ENCODE measurements around the gene MSH2.
"Not testable (repeated sequence)": the region's sequence is repeated elsewhere in the genome, so short reads cannot be mapped to it uniquely, and the experiment has no call there.

MSH2 gene

DNA sequence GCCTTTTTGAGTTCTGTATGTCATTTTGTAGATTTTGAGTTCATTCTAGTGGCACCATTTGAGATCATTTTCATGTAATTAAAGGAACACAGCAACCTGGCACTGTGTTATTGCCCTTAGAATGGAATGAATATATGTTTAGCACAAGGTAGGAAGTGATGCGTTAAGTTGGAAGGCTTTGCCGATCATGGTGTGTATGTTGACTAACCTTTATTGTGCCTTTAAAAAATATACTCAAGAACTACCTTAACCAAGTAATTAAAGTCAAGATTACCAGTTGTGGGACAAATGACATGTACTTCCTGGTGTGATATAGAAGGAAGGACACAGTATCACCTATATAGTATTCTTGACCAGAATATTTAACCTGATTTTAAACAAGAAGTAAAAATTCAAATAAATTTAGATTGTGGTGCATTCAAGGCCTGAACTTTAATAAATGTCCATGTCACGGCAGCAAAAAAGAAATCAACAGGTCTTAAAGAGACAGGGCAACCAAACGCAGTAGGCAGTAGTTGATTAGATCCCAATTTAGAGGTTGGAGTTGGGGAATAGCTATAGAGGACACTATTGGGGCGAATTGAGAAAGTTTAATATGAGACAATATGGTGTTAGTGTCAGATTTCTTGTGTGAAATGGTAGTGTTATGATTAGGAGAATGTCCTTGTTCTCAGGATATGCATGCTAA lies 68.6 kb downstream of the MSH2 start:
- in situ Hi-C loops (cut with MboI; ENCODE audit: low sequenced_read_pairs) = no loop called here

DNA sequence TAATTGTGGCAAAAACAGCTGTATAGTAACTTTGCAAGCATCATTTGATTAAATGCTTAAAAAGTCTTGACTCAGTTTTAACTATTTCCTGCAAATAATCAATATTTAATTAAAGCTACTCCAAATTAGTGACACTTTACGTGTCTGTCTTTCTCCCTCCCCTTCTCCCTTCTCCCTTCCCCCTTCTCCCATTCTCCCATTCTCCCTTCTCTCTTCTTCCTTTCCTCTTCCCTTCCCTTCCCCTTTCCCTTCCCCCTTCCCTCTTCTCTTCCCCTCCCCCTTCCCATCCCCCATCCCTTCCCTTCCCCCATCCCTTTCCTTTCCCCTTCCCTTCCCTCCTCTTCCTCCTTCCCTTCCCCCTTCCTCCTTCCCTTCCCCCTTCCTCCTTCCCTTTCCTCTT lies 76.9 kb downstream of the MSH2 start:
- in situ Hi-C loops (cut with MboI; ENCODE audit: low sequenced_read_pairs) = no loop called here

DNA sequence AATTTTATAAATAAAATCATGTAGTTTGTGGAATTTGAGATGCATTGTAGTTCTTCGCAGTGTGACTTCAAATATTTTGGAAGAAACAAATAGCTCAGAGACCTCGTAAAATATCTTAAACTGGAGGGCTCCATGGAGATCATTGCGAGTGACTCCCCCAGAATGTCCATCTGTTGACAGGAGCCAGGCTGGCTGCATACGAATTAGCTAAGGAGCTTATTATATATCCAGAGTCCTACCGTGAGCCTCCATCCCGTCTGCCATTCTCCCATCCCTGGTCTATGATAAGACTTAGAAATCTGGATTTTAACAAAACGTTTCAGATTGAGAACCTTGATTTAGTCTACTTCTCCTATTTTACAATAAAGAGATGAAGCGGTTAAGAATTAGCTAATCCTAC lies 80.2 kb downstream of the MSH2 start:
- in situ Hi-C loops (cut with MboI; ENCODE audit: low sequenced_read_pairs) = no loop called here

DNA sequence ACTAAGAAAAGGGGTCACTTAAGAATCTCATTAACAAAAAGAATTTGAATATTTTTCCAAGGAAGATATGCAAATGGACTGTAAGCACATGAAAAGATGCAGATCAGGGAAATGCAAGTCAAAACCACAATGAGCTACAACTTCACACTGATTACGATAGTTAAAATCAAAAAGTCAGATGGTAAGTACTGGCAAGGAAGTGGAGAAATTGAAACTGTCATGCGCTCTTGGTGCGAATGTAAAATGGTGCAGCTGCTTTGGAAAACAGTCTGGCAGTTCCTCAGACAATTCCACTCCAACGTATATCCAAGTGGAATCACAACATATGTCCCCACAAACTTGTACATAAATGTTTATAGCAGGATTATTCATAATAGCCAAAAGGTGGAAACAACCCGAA lies 81.4 kb downstream of the MSH2 start:
- in situ Hi-C loops (cut with MboI; ENCODE audit: low sequenced_read_pairs) = no loop called here

DNA sequence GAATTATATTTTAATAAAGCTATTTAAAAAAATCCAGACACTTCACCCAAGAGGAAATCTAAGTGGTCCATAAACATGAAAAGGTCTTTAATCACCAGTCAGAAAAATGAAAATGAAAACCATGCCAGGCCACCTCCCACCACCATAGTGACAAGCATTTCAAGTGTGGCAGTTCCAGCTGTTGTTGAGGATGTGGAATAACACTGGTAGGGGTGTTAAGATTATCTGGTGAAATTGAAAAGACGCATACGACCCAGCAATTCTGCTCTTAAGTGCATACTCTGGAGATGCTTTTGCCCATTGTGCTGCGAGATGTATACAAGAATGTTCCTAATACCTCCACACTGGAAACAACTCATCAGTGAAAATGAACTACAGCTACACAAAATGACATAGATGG lies 82.2 kb downstream of the MSH2 start:
- in situ Hi-C loops (cut with MboI; ENCODE audit: low sequenced_read_pairs) = no loop called here

DNA sequence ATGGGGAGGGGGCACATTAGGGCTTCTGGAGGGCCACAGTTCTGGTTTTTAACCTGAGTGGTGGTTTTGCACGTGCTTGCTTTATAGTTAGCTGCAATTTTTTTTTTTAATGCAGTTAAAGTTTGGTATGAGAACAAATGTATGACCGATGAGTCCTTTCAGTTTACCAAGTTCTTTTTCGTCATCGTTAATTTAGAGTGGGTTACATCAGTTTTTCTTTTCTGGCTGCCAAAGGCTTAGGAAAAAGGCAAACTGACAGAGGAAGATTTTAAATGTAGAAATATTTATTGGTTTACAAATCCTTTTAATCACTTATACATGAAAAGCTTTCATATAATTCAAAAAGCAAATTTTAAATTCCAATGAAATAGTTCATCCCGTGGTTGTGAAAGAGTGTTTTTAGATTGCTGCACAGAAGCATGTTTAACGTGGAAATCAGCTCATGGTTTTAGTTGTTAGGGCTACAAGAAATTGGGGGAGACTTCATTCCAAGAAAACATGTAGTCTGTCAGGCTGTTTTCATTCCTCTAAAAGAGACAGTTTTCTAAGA lies 82.9 kb downstream of the MSH2 start:
- in situ Hi-C loops (cut with MboI; ENCODE audit: low sequenced_read_pairs) = no loop called here

DNA sequence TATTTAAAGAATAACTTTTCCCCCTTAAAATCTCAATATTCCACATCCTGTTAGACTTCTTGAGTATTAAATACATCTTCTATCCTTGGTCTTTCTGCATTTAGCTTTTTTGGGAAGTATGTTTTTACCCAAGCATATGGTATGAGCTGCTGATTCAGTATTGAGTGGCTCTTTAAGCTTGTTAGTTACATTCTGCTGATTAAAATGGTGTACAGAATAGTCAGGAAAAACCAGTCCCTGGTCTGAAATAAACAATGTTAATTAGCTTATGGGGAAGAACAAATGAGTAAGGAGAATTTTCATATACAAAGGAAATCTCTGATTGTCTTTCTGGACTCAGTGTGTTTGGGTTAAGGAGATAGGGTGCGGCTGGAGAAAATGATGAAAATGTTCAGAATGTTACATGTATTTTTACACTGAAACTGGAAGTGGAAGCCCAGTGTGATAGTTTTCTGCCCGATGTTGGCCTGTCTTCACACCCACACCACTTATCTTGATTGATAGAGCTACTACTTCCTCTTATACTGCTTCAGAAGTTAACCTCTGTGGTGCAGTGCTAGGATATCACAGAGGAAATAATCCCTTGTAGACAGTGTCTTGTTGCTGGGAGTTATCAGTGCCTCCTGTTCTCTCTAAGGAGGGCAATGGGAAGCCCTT lies 84.0 kb downstream of the MSH2 start:
- in situ Hi-C loops (cut with MboI; ENCODE audit: low sequenced_read_pairs) = no loop called here

DNA sequence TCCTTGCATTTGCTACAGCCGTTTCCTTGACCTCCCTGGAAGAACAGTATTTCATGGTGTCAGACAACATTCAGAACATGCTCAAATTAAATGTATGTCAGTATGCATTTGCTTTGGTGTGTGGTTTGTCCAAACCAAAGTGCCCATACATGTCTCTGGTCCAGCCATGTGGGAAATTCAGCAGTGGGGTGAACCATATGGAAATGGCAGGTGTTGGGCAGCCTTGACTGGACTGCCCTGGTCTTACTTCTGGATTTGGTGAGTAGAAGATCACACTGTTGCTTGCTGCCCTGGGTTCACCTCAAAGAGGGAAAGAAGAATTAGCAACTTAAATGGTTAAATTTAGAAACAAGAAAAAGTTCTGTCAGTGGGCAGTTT lies 84.5 kb downstream of the MSH2 start:
- in situ Hi-C loops (cut with MboI; ENCODE audit: low sequenced_read_pairs) = no loop called here

DNA sequence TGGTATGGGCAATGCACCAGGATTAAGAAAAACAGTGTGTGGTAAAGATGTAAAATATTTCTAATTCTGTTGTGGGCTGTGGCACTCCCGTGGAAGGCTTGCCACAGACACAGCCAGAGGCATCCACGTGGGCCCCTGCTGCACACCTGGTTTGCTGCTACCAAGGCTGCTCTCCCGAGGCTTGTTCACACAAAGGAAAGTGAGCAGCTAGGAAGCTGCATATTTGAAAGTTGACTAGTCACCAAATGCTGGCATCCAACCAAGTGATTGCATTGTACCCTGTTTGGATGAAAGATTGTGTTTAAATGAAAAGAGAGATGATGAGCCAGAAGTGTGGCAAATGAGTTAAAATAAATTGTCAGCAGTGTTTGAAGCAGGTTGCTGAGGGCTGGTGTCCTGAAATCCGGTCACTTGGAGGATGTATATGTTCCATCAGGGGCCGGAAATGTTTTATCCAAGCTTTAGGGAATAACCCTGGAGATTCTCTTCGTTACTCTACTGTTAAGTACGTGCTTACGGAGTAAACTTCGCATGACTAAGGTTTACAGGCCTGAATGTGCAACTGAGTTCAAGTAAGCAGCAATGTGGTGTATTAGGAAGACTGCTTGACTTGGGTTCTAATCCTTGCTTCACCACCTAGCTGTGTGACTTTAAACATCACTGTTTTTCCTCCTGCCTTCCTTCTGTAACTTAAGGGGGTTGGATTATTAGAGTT lies 86.1 kb downstream of the MSH2 start:
- in situ Hi-C loops (cut with MboI; ENCODE audit: low sequenced_read_pairs) = no loop called here

DNA sequence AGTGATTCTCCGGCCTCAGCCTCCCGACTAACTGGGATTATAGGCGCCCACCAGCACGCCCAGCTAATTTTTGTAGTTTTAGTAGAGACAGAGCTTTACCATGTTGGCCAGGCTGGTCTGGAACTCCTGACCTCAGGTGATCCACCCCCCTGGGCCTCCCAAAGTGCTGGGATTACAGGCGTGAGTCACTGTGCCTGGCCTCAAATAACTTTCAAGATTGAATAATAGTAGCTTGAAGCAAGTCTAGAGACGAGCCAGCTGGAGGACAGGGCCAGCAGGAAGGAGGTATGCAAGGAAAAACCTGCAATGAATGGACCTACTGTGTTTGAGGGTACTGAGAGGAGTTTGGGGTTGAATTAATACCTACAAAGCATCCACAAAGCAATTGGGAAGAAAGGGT lies 87.5 kb downstream of the MSH2 start:
- in situ Hi-C loops (cut with MboI; ENCODE audit: low sequenced_read_pairs) = no loop called here

DNA sequence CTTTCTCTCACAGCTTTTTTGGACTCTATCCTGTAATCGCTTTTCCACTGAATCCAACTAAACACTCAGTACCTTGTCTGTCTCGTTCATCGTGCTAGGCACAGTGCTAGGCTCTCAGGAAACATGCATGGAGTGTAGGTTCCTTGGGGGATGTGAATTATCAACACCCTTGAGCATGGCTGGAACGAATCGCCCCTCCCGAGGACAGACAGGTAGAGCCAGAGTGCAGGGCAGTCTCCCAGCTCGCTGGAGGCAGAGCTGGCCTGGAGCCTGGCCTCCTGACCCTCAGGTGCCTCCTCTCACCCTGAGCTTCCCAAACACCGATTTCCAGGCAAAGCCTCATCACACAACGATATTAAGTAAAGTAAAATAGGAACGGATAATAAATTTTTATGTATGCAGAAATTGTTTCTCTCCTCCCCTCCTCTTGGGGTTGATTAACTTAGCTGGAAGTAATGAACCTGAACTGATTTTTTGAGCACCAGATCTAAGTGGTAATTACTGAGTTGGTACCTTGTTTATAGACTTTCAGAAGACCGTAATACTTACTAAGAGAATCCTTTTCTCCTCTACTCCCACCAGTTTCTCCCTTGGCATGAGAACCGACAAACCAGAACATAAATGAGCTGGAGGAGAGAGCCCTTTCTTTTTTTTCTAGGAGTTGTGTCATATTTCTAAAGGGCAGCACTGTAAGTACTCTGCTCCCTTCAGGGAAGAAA lies 90.5 kb downstream of the MSH2 start:
- in situ Hi-C loops (cut with MboI; ENCODE audit: low sequenced_read_pairs) = no loop called here

DNA sequence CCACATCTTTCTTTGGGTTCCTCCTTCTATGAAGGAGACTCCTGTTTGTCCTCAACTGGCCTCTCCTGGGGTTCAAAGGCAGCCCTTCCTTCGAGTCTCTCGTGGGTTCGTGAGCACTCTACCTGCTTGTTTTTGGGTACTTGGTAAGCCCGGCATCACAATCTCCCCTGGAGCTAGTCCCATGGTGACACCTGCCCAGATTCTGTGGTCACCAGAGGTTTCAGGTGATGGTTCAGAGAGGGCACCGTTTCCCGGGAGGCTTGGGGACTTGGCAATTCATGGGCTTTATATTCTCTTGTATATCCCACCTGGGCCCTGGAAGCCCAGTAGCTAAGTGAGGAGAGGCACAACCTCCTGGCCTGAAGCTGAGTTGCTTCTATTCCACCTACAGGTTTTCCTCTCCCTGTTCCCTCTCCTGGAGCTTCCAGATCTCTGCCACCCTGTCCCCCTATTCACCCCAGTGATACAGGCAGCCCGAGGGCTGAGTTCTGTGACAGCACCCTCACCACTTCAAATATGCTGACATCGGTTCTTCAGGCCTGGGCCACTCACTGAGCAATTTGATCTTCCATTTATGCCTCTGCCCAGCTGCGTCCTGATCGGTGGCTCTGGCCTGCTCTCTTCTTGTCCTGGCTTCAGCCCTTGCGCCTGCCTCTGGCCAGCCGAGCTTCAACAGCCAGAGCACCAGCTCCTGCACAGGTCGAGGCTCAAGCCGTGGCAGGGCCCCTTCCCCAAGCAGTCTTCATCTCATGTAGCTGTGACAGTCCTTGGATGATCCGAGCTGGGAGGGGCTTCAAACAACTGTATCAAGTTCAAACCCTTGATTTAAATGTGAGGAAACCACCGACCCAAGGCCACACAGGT lies 91.5 kb downstream of the MSH2 start:
- in situ Hi-C loops (cut with MboI; ENCODE audit: low sequenced_read_pairs) = no loop called here

DNA sequence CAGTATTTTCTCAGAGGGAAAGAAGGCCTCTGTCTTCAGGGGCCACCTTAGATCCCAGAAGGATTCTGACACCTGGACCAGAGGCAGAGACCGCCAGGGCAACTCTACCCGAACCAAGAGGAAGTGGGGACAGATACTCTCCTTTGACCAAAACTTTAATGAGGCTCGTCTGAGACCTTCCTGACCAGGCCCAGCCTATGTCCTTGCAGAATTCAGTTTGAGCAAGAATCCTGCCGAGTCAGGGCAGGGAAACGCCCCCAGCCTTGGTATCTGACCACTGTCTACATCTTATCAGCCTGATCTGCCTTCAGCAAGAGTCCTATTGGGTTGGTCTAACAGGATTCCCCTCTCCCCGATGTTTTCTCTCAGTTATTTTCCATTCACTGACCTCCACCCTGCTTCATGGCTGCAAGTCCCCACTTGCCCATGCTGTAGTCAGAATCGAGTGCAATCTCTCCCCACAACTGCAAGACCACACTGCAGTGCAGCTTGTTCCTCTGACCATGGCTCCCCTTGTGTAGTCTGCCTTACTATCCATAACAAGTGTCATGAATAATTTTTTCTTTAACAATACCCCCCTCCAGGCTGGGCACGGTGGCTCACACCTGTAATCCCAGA lies 95.0 kb downstream of the MSH2 start:
- in situ Hi-C loops (cut with MboI; ENCODE audit: low sequenced_read_pairs) = no loop called here

DNA sequence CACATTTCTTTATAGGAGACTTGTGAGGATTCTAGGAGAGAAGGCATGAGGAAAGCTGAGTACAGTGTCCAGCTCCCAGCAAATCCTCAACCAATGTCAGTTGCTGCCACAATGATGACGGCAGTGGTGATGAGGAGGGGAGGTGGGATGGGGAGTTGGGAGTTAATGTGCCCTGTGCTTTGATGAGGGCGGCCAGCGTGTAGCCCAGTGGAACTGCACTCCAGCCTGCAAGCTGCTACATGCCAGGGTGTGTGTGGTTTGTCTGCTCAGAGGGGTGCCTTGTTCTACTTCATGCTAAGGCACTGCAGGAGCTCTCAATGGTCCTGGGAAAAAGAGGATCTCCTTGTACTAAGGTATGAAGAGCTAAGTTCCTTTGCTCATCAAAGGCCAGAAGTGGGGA lies 96.1 kb downstream of the MSH2 start:
- in situ Hi-C loops (cut with MboI; ENCODE audit: low sequenced_read_pairs) = no loop called here

DNA sequence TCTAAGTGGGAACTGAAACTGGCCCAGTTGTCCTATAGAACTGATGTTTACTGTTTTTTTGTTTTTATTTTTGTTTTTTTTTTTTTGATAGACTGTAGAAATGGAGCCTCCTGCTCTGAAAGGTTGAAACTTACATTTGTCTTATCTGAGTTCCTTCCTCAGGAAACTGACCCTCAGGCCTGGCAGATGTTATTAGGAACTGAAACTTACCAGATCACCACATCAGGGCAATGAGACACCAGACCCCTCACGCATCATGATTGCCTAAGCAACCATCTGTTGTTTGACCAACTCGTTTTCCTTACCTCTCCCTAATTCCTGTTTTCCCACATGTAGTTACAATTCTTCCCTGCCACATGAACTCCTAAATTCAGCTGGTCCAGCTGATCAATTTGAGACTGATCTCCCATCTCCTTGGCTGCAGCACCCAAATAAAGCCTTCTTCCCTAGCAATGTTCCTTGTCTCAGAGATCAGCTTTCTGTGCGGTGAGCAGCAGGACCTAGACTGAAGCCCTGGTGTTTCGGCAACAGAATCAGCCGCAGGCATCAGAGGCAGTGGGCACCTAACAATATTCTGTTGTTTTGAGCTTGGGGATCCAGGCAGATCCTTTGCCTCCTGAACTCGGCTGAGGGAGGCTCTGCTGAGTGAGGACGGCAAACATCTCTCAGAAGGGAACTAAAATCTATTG lies 96.8 kb downstream of the MSH2 start:
- in situ Hi-C loops (cut with MboI; ENCODE audit: low sequenced_read_pairs) = no loop called here

DNA sequence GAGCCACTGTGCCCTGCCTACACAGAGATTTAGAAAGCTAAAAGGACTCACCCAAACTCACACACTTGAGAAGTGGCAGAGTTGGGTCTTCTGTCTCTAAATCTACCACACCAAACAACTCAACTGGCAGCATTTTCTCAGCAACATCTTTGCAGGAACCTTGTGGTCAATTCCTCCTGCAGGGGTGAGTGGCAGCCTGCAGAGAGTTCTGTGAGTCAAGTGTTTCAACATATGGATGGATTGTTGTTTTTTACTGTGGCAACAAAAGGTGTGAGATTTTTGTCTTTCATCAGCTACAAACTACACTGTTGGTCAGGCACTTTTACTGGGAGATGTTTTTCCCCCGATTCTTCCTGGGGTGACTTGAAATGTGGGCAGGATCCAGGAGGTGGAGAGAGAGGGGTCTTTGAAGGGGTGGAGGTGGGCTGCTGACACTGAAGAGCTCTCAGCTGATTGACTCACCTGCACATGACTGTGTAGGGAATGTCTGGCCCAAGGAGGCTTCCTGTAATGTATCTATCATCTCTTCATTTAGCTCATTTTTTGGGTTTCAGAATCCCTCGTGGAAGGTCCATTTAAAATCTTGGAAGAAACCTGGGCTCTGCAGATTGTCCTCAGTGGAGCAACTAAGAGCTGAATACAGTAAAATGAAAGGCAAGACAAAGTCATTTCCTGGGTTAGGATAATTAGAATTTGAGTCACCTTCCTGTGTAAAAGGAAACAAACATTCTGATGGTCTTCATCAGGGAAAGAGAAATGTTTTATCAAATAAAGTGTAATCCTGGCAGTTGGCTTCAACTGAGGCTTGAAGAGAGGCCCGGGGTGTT lies 98.6 kb downstream of the MSH2 start:
- in situ Hi-C loops (cut with MboI; ENCODE audit: low sequenced_read_pairs) = no loop called here

DNA sequence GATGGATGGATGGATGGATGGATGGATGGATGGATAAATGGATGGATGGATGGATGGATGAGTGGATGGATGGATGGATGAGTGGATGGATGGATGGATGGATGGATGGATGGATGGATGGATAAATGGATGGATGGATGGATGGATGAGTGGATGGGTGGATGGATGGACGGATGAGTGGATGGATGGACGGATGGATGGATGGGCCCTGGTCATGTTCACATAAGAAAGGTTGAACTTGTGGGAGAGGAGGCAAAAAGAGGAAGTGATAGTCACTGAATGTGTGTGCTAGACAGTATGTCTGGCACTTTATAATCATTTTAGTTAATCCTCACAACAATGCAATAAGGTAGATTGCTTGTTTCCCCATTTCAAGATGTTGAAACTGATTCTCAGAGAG lies 99.5 kb downstream of the MSH2 start:
- in situ Hi-C loops (cut with MboI; ENCODE audit: low sequenced_read_pairs) = not testable (repeated sequence)

DNA sequence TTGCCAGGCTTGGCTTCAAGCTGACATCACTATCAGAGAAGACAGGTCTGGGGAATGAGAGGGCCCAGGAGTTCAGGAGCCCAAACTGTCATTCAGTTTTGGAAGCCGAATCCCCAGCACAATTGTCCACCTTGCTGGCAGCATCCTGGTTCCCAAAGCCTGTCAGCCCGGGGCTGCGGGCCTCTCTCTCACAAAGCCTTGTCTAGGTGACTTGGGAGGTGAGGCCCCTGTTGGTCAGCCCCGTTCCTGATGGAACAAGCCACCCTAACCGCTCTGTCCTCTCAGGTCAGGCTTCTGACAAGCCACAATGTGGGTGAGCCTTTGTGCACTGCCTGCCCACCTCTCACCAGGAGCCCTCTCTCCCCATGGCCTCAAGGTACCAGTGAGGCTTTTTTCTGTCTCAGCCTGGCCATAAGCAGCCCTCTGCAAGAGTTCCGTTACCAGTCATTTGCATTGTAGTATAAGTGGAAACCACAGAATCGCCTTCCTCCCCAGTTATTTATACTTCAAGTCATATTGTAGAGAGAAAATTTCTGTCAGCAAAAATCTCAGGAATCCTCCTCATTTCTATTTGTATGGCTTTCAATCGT lies 100.6 kb downstream of the MSH2 start:
- in situ Hi-C loops (cut with MboI; ENCODE audit: low sequenced_read_pairs) = no loop called here

Data from HL-60/S4 (cell line).